C4-2B (cell line): ENCODE measurements around the gene MAPK8IP2.
"Not testable (repeated sequence)": the region's sequence is repeated elsewhere in the genome, so short reads cannot be mapped to it uniquely, and the experiment has no call there.

Source experiments
- H3K27ac ChIP-seq: fragments of 450-650 bp; 2 replicates; pipeline ENCODE4 v1.5.1; 2017
- ZFX ChIP-seq: fragments of 450-650 bp; IDR thresholded peaks from 2 replicates; pipeline ENCODE4 v1.6.1; 2017
- TF ChIP-seq, protein P1 (sequence below): fragments of 450-650 bp; conservative IDR thresholded peaks from 2 replicates; pipeline ENCODE4 v1.5.1; 2017; ENCODE audit warnings: mild to moderate bottlenecking

MAPK8IP2 gene

DNA sequence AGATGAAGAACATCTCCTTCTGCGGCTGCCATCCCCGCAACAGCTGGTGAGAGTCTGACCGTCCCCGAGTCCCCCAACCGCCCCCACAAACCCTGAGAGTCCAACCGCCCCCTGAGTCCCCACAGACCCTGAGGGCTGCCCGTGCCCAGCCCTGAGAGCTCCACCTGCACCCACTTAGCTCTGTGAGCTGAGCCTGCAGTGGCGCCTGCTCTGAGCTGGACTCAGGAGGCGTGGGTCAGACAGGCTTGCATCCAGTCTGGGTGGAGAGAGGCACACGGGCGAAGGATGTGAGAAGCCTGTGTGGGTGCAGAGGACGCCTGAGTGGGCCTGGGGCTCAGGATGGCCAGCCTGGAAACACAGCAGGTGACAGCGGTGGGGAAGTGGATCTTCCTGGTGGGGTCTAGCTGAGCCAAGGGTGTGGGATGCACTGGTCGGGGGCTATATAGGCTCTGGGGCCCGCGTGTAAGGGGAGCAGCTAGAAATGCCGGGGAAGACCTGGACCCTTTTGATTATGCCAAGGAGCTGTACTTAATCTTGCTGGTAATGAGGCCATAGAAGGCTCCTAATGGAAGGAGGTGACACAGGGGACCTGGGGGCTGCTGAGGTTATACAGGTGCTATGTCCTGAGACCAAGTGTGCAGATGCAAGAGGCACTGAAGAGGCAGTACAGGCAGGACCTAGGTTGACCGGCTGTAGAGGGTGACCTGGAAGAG is 6.5 kb downstream of the MAPK8IP2 start:
- H3K27ac ChIP-seq: no peak overlapping the region
- TF ChIP-seq ZFX: no peak
- TF ChIP-seq, protein P1, sequence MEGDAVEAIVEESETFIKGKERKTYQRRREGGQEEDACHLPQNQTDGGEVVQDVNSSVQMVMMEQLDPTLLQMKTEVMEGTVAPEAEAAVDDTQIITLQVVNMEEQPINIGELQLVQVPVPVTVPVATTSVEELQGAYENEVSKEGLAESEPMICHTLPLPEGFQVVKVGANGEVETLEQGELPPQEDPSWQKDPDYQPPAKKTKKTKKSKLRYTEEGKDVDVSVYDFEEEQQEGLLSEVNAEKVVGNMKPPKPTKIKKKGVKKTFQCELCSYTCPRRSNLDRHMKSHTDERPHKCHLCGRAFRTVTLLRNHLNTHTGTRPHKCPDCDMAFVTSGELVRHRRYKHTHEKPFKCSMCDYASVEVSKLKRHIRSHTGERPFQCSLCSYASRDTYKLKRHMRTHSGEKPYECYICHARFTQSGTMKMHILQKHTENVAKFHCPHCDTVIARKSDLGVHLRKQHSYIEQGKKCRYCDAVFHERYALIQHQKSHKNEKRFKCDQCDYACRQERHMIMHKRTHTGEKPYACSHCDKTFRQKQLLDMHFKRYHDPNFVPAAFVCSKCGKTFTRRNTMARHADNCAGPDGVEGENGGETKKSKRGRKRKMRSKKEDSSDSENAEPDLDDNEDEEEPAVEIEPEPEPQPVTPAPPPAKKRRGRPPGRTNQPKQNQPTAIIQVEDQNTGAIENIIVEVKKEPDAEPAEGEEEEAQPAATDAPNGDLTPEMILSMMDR: no peak

DNA sequence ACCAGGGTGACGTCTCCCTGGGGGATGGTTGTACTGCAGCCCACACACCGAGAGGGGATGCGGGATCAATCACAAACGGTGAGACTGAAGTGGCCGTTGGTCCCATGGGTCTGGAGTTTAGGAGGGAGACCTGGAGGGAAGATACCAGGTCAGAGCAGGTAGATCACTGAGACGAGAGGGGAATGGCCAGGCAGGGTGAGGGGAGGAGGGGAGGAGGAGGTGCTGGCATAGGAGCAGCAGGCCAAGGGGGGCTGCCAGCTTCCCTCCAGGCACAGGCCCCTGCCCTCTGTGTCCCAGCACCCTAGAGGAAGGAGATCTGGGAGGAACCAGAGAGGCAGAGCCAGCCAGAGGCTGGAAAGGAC is 7.0 kb downstream of the MAPK8IP2 start:
- TF ChIP-seq ZFX: no peak
- TF ChIP-seq, protein P1: no peak
- no peak overlapping the region for H3K27ac ChIP-seq

DNA sequence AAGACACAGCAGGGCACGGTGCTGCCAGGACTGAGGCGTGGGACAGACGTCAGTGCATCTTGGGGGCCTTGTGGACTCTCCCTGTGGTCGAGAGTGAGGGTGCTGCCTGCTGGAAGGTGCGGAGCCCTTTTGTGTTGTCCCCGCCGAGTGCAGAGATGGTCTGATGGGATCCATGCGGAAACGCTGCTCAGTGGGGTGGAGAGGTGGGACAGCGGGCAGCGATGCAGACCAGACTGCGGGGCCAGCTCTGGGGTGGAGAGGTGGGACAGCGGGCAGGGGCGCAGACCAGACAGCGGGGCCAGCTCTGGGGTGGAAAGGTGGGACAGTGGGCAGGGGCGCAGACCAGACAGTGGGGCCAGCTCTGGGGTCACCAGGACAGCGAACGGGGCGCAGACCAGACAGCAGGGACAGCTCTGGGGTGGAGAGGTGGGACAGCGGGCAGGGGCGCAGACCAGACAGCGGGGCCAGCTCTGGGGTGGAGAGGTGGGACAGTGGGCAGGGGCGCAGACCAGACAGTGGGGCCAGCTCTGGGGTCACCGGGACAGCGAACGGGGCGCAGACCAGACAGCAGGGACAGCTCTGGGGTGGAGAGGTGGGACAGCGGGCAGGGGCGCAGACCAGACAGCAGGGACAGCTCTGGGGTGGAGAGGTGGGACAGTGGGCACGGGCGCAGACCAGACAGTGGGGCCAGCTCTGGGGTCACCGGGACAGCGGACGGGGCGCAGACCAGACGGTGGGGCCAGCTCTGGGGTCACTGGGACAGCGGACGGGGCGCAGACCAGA is 7.7 kb downstream of the MAPK8IP2 start:
- H3K27ac ChIP-seq: not testable (repeated sequence)

DNA sequence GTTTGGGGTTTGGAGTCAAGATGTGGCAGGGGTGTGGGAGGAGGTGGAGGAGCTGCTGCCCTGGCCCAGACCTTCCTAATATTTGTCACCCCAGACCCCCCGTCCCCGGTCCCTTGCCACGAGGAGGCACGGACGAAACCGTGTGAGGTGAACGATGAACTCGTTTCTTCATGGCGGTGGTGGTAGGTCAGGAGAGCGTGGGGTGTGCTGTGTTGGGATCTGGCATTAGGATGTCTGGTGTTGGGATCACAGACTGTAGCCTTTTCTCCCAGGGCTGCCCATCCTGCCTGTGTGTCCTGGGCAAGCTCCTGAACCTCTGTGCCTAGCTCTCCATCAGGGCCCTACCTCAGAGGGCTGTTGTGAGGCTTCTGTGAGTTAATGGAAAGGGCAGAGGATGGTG is 8.4 kb downstream of the MAPK8IP2 start:
- no peak overlapping the region for H3K27ac ChIP-seq
- TF ChIP-seq ZFX: no peak
- TF ChIP-seq, protein P1: no peak

DNA sequence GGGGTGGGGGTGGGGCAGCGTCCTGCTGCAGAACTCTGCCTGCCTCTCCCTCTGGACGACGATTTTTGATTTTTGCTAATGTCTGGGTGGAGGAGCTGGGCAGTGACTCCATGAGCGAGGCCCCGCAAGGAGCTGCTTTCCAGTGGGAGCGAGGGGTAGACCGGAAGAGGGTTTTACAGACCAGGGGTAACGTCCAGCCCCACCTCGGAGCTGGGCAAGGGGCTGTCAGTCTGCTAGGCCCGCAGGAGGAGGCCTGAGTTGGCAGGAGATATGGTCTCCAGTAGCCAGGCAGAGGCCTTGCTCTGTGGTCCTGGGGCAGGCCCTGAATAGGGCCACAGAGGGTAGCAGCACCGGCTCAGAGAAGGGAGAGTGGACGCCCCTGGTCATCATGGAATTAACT is 9.0 kb downstream of the MAPK8IP2 start:
- TF ChIP-seq, protein P1: no peak
- no peak for TF ChIP-seq ZFX
- H3K27ac ChIP-seq: no peak overlapping the region

DNA sequence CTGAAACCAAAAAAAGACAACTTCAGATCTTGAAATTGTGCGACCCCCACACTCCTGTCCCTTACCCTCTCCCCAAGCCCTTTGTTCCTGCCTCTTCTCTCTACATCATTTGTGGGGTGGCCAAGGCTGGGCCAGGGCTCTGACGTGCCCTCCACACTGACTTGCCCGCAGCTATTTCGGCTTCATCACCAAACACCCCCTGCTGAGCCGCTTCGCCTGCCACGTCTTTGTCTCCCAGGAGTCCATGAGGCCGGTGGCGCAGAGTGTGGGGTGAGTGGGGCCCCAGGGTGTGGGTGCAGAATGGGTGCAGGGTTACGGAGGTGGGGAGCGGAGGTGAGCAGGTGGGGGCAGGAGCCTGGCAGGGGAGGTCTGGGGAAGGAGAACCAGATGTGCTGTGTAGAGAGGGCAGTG is 9.5 kb downstream of the MAPK8IP2 start:
- TF ChIP-seq, protein P1: no peak
- no peak for TF ChIP-seq ZFX
- H3K27ac ChIP-seq: no peak overlapping the region

DNA sequence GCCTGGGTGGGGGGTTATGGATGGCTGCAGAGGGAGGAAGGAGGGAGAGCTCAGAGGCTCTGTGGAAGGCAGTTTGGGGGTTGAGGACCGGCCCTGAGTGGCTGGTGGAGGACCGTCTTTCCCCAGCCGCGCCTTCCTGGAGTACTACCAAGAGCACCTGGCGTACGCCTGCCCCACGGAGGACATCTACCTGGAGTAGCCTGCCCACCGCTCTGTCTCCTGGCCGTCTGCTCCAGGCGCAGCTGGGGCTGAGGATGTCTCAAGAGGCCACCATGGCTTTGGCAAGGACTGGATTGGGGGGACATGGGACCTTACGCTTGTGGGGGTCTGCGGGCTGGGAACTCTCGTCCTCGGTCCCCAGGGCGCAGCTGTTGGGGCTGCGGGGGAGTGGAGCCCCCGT is 10.0 kb downstream of the MAPK8IP2 start:
- TF ChIP-seq, protein P1: no peak
- TF ChIP-seq ZFX: no peak
- H3K27ac ChIP-seq: no peak overlapping the region
